T follicular helper cell (primary cell): ENCODE results near the gene PTPRN2.

ENCODE experiments used
- DNase-seq: peaks from one replicate; pipeline ENCODE4 v3.0.0-alpha.2; 2020; ENCODE audit warnings: low read depth

Gene PTPRN2

DNA sequence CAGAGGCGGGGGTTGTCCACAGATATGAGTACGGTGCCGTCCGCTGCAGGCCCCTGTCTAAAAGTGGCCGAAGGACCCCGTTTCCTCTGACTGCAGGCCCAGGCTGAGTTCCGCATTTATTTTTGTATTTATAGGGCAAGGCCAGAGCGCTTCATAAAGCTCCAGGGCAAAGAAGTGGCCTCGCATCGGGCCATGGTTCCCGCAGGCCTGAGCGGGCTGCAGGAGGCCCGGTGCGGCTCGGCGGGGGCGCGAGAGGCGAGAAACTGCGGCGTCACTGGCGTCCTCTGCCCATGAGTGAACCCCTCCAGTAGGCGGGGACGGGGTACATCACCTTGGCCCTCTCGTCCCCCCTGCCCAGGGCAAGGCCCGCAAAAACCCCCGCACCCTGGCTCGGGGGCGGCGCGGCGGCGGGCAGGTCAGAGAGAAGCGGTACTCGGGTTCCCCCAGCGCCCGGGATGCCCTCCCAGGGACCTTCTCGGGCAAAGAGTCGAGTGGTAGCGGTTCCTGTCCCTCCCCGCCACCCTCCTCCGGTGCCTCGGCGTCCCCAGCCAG is 895.1 kb downstream of the PTPRN2 start:
- no peak for DNase-seq

DNA sequence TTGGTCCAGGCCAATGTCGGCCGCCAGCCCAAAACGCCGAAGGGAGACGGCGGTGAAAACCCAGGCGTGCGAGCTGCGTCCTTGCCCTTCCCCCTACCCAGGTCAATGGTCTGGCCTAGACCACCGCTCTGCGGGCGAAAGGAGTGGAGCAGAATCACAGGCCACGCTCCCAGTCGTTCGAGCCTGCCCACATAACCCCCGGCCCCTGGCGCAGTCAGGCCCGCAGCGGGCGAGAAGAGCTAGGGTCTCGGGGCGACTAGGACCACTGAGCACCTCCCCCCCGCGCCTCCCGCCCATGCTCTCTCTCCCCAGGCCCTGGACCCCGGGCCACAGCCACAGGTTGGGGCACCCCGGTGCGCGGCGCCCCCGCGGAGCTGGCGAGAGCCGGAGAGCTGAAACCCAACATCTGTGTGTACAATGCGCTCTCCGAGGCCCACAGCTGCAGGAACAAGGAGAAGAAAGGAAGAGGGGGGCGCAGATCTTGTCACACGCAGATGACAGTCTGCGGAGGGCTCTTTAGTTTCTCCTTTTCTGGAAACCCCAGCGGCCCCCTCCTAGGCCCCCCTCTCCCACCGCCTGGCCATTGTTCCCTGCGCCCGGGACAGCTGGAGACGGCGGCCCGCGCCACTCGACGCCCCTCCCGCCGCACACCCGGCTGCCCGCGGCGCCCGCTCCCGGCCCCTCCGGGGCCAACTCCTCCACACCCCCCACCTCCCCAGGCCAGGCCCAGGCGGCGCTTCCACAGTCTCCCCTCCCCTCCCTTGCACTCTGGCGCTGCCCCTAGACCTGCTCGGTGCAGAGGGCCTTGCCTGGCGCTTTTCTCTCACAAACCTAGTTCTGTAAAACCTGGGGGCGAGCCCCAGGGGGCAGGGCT is 895.8 kb downstream of the PTPRN2 start:
- no peak for DNase-seq

DNA sequence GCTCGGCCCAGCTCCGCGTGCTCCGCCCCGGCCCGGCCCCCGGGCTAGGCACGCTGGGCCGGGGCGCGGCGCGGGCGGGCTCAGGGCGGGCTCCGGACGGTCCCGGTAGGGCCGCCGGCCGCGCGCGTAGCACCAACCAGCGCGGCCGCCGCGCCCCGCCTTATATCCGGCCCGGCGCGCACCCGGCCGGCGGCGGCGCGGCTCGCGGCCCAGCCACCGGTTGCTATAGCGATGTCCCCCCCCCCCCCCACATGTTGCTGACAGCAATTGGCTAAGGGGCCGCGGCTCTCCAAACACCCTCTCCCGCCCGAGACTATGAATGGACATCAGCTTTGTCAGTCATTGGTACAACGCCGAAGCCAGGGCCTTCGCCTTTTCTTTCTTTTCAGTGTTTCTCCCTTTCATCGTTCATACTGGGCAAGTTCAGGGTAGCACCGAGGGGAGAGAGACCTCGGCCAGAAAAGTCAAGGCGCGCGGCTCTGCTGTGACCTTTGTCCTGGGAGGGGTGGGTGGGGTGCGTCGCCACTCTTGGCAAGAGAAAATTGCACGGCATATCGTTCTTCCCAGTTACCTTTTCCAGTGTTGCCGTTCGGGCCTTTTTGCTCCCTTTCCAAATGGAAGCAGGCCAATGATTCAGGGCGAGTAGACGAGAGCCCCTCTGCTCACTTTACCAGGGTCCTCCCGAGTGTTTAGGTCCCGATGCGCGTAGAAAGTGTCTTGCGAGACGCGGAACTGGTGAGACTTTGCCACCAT is 896.6 kb downstream of the PTPRN2 start:
- DNase-seq = no peak

DNA sequence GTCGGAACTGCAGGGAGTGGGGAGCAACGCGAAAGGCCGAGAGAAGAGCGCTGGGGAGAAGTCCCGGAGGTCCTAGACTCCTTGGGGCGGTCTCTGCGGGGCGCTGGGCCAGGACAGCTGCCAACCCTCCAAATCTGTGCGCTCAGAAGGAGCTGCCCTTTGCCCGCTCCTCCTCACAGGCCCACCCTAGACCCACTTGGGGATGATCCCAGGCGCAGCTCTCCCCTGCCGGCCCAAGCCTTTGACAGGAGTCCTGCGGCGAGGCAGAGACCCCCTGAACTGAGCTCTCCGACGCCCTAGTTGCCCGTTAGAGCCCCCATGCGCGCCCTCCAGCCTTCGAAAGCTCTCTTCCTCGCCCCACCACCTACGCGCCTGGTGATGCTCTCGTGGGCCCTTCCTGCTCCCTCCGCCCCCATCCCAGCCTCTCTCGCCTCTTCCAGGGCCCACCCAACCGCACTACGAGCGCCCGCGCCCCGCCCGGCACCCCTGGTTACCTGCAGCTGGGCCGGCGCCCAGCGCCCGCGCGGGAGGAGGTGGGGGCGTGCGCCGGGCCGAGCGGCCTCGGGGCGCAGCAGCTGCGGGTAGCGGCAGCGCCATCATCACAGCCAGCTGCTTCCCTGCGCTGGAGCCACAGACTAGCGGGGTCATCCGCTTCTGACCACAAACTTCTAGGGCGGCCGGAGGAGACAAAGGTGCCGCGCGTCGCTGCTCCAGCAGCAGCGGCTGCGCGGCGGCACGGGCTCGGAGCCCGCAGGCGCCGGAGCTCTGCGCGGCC is 897.4 kb downstream of the PTPRN2 start:
- DNase-seq = no peak

DNA sequence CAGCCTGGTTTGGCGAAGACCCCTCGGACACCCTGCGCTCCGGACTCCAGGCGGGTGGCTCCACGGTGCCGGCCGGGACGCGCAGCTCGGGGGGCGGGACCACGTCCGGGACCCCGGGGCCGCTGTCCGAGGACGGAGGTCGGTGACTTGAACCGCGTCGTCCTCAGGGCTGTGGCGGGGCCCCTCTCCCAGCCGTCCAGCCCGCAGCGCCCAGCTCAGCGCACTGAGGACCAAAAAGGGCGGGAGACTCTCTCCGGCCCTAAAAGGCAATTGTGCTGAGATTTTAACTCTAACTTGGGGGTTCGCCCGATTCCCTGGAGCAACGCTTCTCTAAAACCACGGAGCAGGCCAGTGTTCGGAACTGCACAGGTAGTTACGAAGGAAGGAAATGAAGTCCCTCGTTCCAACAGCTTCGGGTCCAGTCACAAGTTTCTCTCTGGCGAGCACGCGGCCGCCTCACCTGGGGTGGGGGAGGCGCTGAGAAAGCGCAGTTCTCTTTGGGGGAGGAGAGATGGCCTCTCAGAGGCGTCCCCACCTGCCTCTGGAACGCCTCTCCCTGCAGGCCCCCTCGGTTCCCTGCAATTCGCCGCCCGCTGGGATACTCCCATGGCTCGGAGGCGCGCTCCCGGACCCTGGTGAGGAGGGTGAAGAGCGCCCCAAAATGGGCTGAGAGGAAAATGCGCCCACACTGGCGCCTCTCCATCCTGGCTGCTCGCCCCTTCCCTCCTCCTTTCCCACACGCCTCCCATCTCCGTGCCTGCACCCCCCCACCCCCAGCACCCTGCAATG is 898.2 kb downstream of the PTPRN2 start:
- DNase-seq = no peak

DNA sequence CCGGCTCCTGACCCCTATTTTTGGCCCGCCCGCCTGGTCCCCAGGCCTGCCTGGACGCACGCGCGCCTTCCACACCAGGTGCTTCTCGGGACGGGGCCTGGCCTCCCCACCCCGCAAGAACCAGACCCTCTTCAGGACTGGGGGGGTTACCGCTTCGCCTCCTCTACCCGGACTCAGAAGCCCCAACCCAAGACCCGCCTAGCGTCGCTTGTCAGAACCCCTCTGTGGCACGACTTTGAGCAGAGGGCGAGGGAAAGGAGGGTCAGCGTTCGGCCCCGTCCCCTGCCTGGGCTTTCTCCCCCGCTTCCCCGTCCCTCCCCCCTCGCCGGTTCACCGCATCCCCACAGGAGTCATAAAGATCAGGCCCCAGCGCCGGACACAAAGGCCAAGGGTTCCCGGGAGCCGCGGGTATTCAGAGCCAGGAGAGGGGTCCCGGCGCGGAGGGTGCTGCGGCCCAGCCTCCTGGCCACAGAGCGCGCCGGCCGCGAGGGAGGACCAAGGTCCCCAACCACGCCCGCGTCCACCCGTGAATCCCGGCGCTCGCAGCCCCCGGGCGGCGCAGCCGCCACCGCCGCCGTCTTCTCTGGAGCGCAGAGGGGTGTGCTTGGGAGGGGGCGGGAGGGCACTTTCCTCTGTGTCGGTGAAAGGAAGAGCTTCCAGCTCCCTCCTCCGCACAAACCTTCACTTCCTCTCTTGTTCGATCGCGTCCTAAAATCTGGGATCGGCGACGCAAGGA is 898.9 kb downstream of the PTPRN2 start:
- no peak for DNase-seq

DNA sequence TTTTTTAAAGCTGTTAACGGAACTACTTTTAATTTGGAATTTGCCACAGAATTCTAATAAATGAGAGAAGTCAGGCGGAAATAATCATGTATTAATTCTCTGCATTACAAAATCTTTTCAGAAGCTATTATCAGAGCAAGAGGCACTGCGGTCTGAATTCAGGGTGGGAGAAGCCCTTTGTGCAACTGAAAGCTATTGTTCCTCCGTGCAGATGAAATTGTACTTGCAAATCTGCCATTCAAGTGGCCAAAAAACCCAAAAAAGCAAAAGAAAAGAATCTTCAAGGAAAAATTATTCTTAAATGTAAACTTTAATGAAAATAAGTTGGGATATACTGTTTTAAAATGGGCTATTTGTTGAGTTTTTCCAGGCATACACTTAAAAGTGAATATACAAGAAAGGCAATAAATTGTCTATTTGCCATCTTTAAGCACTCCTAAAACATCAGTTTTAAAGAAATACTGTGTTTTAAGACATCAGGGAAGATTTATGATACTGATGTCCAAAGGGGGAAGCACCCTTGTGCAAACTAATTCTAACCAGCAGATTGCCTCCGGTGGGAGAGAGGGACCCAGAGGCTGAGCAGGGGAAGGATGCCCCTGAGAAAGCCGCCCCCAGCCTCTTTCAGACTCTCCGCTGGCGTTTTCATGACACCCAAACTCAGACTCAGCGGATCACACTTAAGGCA is 899.6 kb downstream of the PTPRN2 start:
- no peak for DNase-seq

DNA sequence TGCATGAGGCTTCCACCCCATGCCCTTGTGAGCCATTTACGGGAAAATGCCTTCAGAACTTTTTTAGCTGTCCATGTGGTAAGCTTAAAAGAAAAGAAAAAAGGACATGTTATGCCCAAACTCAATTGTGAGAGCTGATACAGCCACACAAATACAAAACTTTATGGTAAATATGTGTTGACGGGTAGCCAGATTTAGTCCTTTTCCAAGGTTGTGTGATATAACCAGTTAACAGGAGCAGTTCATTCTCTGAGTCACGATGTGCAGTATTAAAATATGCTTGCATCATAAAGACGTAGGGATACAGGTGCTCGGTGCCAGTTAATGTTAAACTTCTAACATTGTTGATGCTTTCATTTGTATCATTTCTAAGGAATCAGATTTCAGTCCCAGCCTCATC is 900.5 kb downstream of the PTPRN2 start:
- DNase-seq = no peak

DNA sequence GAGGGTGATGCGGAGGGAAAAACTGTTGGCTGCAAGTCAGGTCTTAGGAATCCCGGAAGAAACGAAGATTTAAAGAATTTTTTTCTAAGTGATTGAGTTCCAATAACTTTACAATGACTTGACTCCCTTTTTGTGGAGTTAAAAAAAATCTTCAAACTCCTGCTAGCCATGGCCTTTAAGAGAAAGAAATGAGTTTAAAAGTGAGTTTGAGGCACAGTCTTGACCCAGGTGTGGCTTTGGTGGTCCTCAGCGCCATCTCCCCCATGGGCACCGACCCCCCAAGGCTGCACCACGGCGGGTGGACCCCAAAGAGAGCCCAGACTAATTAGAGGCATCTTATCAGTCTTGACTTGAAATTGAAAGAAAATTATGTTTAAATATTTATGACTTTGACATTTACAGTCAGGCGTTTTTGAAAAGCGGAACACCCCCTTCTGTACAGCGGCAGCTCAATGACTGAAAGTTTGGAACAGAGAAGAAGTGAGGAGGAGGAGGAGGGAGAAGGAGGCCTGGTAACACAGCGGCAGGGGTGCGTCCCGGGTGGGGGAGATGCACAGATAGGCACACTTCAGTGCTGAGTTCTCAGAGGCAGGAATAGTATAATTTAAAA is 901.2 kb downstream of the PTPRN2 start:
- DNase-seq = no peak

DNA sequence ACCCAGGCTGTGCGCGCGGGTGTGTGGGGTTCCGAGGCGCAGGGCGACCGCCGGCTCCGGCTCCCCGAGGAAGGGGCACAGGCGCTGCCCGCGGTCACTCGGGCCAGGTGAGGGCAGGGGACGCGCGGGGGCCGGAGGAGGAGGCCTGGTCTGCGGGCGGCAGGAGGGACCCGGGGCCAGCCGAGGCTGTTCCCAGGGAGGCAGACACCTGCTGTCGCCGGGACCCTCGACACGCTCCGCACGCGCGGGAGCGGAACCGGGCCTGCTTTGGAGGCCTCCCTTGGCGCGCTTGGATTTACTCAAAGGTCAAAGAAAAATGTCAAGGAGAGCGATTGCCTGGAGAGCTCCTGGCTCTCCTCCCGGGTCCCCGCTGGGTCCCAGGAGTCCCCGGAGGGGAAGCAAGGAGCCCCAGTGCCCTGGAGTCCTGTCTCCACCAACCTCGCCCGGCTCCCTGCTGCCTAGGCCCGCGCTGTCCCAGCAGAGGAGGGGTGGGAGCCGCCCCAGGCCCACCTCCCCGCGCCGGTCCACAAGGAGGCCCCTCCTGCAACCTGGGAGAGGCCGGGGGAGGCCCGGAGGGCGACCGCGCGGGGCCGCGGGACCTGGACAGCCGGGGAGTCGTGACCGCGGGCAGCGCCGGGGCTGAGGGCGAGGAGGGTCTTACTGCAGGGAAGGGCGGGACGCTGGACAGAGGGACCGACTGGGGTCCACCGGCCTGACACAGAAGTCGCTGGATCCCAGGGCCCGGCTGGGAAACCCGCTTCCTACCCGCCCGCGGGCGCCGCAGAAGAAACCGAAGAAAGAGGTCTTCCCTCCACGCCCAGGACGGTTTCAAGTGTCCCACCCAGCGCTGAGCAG is 902.0 kb downstream of the PTPRN2 start:
- DNase-seq = no peak

DNA sequence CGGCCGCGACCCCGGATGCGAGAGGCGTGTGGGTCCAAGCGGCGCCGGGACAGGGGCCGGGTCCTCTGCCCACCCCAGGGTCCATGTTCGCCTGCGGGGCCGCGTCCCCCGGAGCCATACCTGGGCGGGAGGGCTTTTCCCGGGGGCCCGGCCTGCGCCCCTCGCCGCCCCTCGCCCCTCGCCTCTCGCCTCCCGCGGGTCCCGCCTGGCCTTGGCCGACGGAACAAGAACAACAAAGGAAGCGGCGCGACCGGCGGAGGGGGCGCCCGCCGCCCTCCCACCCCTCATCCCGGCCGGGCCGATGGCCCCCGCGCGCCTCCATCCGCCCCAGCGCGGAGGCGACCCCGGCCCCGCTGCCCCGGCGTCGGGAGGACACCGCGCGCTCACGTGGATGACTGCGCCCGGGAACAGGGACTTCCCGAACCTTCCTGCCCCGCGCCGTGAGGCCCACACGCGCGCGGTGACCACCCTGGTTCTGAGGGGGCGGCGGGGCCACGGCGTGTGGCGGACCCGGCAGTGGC is 902.7 kb downstream of the PTPRN2 start:
- no peak for DNase-seq

DNA sequence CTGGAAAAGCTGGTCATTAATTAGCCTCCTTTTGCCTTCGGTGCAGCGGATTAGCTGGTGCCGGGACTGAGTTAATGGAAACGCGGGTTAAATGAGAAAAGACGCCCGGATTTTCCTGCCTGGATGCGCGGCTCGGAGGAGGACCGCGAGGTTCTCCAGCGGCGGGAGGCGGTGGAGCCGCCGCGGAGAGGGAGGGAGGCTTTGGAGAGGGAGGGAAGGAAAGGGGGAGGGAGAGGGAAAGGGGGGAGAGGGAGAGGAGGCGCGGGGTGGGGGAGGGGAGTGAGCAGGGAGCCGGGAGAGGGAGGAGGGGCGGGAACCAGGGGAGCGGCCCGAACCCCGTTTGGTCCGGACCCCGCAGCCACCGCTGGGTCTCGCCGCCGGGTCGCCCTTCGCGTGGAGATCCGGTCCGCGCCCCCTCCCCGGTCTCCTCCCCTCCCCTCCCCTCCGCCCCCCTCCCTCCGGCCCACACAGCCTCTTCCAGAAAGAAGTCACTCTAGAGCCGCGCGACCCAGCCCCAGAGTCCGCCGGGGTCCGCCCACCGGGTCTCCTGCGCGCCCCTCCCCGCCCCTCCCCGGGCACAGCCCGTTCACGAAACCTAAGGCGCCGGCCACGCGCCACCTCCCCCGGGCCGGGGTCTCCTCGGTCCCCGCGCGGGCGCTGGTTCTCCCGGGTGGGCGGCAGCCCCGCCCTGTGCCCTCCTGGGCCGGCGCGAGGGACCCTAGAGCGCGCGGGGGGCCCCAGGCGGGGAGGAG is 903.3 kb downstream of the PTPRN2 start:
- DNase-seq = no peak

DNA sequence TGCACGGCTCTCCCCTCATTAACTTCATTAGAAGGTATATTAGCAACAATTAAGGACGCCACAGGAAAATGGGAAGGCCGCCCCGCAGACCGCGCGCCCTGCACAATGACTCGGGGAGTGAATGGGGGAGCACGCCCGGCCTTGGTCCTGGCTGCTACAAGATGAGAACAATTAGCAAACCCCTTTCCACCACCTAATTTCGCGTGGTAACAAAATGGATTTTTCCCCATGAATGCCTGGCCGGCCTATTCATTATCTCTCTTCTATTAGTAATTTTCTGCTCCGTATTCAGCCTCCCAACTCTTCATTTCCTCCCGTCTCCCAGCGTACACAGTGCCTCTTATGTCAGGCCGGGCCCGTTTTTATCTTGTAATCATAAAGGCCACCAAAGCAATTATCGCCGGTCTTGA is 903.9 kb downstream of the PTPRN2 start:
- DNase-seq = no peak

DNA sequence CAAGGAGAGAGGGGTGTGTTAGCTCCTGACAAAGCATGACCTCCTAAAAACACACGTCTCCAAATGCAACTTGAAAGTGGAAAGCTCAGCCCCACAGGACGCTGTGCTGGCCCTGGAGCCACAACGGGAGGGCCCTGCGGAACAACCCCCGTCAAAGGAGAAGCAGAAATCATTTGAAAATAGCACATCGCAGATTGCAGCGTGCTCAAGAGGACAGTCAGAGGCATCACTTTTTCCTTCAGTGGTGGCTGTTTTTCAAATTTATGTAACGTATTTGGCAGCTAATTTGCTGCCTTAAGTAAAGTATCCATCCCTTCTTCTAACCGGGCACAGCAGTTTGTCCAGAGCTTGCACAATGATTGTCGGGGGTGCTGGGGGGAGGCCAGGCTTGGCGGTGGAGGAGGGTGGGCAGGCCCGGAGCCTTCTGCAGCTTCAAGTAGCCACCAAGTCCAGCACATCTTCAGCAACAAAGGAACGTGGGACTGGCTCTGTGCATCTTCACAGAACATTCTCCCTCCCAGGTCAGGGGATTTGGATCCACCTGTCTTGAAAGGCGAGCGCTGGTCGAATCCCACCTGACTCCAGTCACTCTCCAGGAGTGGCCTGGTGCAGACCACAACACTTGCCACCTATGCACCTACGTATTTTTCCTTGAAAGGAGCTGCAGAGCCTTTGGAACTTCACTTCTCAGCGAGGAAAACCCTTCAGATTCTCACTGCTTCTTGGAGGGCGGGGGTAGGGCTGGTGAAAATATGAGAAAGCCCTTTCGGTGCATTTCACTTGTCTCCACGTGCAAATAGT is 904.5 kb downstream of the PTPRN2 start:
- DNase-seq = no peak

DNA sequence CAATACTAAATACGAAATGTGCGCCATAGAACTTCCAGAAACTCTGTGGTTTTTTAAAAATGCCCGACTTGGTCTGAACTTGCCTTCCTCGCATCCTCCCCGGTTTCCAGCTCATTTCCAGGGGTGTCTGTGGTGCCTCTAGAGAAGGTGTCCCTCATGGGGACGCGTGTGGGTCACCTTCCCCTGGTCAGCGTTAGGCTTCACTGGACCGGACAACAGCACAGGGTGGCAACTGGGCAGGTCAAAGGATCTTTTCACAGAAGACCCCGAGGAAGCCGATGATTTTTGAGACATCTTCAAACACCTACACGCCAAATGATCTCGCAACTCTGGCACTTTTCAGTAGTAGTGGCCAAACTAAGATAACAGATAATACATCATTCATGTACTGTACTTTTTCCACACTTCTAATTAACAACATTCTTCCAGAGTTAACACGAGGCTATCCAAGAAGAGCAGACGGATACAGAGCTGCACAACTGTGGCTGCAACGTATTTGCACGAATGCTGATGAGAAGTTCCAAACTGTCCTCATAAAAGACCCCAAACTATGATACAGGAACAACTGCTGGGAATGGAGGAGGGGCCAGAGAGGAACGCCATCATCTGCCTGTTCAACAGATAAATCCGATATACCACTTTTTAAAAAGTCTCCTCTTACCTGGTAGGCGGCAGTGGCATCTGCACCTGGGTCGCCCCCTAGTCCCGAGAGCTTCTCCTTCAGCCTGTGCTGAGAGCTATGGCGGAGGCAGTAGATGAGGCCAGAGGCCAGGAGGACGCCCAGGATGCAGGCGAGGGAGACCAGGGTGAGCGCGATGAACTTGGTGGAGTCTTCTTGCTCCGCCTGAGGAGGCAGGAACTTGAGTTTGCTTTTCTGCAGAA is 905.3 kb downstream of the PTPRN2 start:
- DNase-seq = no peak

DNA sequence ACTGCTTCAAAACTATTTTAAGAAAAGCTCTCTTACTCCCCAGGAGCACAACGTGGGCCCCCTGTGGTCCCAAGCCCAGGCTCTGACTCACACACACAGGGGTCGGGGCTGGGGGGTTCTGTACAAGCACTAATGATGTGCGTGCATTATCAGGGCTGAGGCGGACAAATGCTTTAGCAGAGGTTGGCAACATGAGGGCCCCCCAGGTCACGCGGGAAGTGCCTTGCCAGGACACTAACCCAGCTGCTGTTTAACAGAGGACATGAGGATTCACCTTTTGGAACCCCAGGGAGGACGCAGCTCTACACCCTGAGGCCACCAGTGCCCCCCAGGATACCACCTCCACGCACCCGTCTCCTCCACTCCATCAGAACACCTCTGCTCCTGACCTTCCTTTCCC is 908.0 kb downstream of the PTPRN2 start:
- no peak for DNase-seq
